Suppressor macrophage treated with lipopolysaccharide for 1 hour (primary cell): Measurements from ENCODE around the gene ARHGEF2.
A peak's percentile ranks its signal among the peaks of the same experiment; 100 is the strongest.
"Not testable (repeated sequence)": the region's sequence is repeated elsewhere in the genome, so short reads cannot be mapped to it uniquely, and the experiment has no call there.

Source experiments
- DNase-seq, 3 donors: peaks; one replicate each; pipeline ENCODE4 v3.0.0-alpha.2; 2020 to 2022

Gene ARHGEF2

GRCh38 chr1:155990005-155990739 lies 11.8 kb upstream of the ARHGEF2 start:
- DNase-seq, result peak; percentile 93 to 97 (median 97)

- DNase-seq, result peak; percentile 81 to 88 (median 85)
Measured at GRCh38 chr1:155989242-155990004, 11.1 kb upstream of the ARHGEF2 start.

GRCh38 chr1:155984903-155985645 lies 6.7 kb upstream of the ARHGEF2 start:
- not testable (repeated sequence) for DNase-seq

GRCh38 chr1:155984341-155984740 lies 6.0 kb upstream of the ARHGEF2 start:
- DNase-seq, result no peak

GRCh38 chr1:155983191-155984024 lies 5.1 kb upstream of the ARHGEF2 start:
- DNase-seq, result no peak

- no peak for DNase-seq
Measured at GRCh38 chr1:155982106-155982505, 3.8 kb upstream of the ARHGEF2 start.

- peak; percentile 75 to 79 (median 75) for DNase-seq
Measured at GRCh38 chr1:155981266-155982088, 3.1 kb upstream of the ARHGEF2 start.

- DNase-seq, result peak in 1 of 3 donors; percentile 36
Measured at GRCh38 chr1:155979597-155980343, 1.4 kb upstream of the ARHGEF2 start.

- peak; percentile 92 to 95 (median 92) for DNase-seq
Measured at GRCh38 chr1:155978973-155979429, 654 bp upstream of the ARHGEF2 start.

GRCh38 chr1:155977690-155978324 lies 540 bp downstream of the ARHGEF2 start:
- peak; percentile 94 to 95 (median 94) for DNase-seq

- DNase-seq, result no peak
Measured at GRCh38 chr1:155976913-155977689, 1.2 kb downstream of the ARHGEF2 start.

- peak in 2 of 3 donors; percentile 39 to 57 for DNase-seq
Measured at GRCh38 chr1:155976062-155976912, 2.1 kb downstream of the ARHGEF2 start.

- DNase-seq, result no peak
Measured at GRCh38 chr1:155975375-155976061, 2.8 kb downstream of the ARHGEF2 start.

- DNase-seq, result no peak
Measured at GRCh38 chr1:155974208-155975115, 3.9 kb downstream of the ARHGEF2 start.

- no peak for DNase-seq
Measured at GRCh38 chr1:155973723-155974122, 4.6 kb downstream of the ARHGEF2 start.
